Spleen (tissue), 11 donors: Measurements from ENCODE around the gene JSRP1. TPM values are rescaled to one million over a fixed set of nuclear protein-coding genes. Genes with fewer than 3 reads are reported as not detected.

Experiments used
- DNase-seq: peaks from one replicate; pipeline ENCODE4 v3.0.0-alpha.2; 2020
- H3K27ac ChIP-seq, 8 donors: fragments of 200-600 bp; sonication (generic) in 7 of 8; 1 replicate in 4 of 8; 2 replicates in 4 of 8; pipeline versions ENCODE4 v1.5.0 to v1.8.0; 2016 to 2021; ENCODE audit warnings: inconsistent platforms in 4 of 8, mild to moderate bottlenecking in 4 of 8, moderate library complexity in 1 of 8
- H3K27me3 ChIP-seq, 7 donors: fragments of 200-600 bp; sonication (generic) in 6 of 7; replicated peaks in 1 of 7; 1 replicate in 4 of 7; 2 replicates in 3 of 7; pipeline versions ENCODE4 v1.5.0 to v1.8.0; 2016 to 2021; ENCODE audit warnings: inconsistent platforms in 3 of 7, mild to moderate bottlenecking in 1 of 7
- H3K36me3 ChIP-seq, 6 donors: fragments of 200-600 bp; sonication (generic) in 5 of 6; 1 replicate in 4 of 6; 2 replicates in 2 of 6; pipeline versions ENCODE4 v1.5.0 to v1.8.0; 2016 to 2021; ENCODE audit warnings: inconsistent platforms in 2 of 6
- H3K4me1 ChIP-seq, 6 donors: fragments of 200-600 bp; sonication (generic) in 5 of 6; 1 replicate in 3 of 6; 2 replicates in 3 of 6; pipeline versions ENCODE4 v1.5.0 to v1.8.0; 2016 to 2021; ENCODE audit warnings: inconsistent platforms in 3 of 6
- H3K4me3 ChIP-seq, 8 donors: fragments of 200-600 bp; sonication (generic) in 7 of 8; 1 replicate in 4 of 8; 2 replicates in 4 of 8; pipeline versions ENCODE4 v1.5.0 to v1.8.0; 2016 to 2021; ENCODE audit warnings: inconsistent platforms in 4 of 8, mild to moderate bottlenecking in 4 of 8, moderate library complexity in 2 of 8
- H3K9me3 ChIP-seq, 8 donors: fragments of 200-600 bp; sonication (generic) in 7 of 8; 1 replicate in 4 of 8; 2 replicates in 4 of 8; pipeline versions ENCODE4 v1.5.0 to v1.8.0; 2016 to 2021; ENCODE audit warnings: inconsistent platforms in 4 of 8
- CTCF ChIP-seq, 11 experiments: fragments of 200-600 bp in 7 of 11; fragments of 450-650 bp in 4 of 11; sonication (generic) in 4 of 11; IDR thresholded peaks in 8 of 11; conservative IDR thresholded peaks in 3 of 11; 1 replicate in 7 of 11; 2 replicates in 4 of 11; pipeline versions ENCODE4 v1.4.0 to v1.8.0; 2016 to 2021; ENCODE audit warnings: antibody characterized with exemption in 11 of 11, inconsistent platforms in 4 of 11, mild to moderate bottlenecking in 1 of 11
- POLR2A ChIP-seq, 3 donors: fragments of 450-650 bp; IDR thresholded peaks; one replicate each; pipeline ENCODE4 v1.5.1; 2017; ENCODE audit warnings: antibody characterized with exemption in 3 of 3, mild to moderate bottlenecking in 1 of 3
- POLR2AphosphoS5 ChIP-seq, 3 donors: sonication (generic); formaldehyde crosslinking; IDR thresholded peaks; one replicate each; pipeline ENCODE4 v1.5.1; 2017; ENCODE audit warnings: antibody characterized with exemption in 3 of 3
- WGBS, 5 donors: extraction: QIAGEN DNeasy Blood & Tissue Kit in 3 of 5; methylation state at CpG; one replicate each; pipeline versions ENCODE4 v1.1.5 to v1.1.7; 2013 to 2018; 5-methylcytosine and 5-hydroxymethylcytosine counted together
- intact Hi-C: fragments of 100-400 bp; cut with DNase I; formaldehyde crosslinking; loops from one replicate; pipeline ENCODE4 v1.15.0; 2023; ENCODE audit warnings: low total_unique reads
- polyA plus RNA-seq, 3 donors: library from polyadenylated mRNA; stranded (reverse); fragments of 200-250 nt; gene quantifications; one replicate each; pipeline ENCODE4 v1.2.1, GENCODE V29; 2013
- total RNA-seq, 7 donors: library from RNA; depleted of rRNA in 3 of 7; stranded (reverse); fragments of >200 nt in 3 of 7; fragmentation: NEBNext Ultra II Directional in 4 of 7; extraction: Animal tissue kit (Norgen Biotek cat#: 25700) in 4 of 7; gene quantifications; one replicate each; pipeline versions ENCODE4 v1.1.0 to v1.2.1, GENCODE V29; 2016 to 2021
- donor health status: healthy with polysubstance abuse.
- donor health status: DM: no; HTN: no; CAD: no; lungs with moderate emphysema.
- donor health status: DM: no; HTN: no; CAD: no.
- donor health status: Bipolar disorder and iron deficiency.
- donor health status: healthy.
- donor health status: DM: no; HTN: no; CAD: no.
- donor health status: DM: yes; HTN: yes; CAD: no.

Gene JSRP1
- total and polyA plus RNA-seq, 10 donors = 1.2 to 4.8 (median 3.1) TPM

- no peak for DNase-seq
- Histone ChIP-seq H3K4me3 (no peak overlapping the region), H3K36me3 (peaks cover 0 to 100% (median 60%) of the 10 kb centered on the region in 6 donors), H3K27me3 (no peaks in the 10 kb centered on the region), H3K27ac (peak overlapping the region in 5 of 8 donors; percentile 17 to 62 (median 46)), H3K9me3 (no peaks in the 10 kb centered on the region), H3K4me1 (peaks cover 0 to 24% (median 15%) of the 10 kb centered on the region in 6 donors)
- WGBS, 5 donors = 59 to 76% (median 64%) methylated on average over 10 of the region's 10 CpGs
- TF ChIP-seq POLR2A (IDR thresholded peaks at IDR 0.05) (no peak), POLR2AphosphoS5 (IDR thresholded peaks at IDR 0.05) (no peak), CTCF (IDR thresholded peaks at IDR 0.05 in 8 of 11, conservative IDR thresholded peaks at IDR 0.05 in 3 of 11) (no peak)
- intact Hi-C loops = no loop called here
Measured at GRCh38 chr19:2208975-2209374, 47.2 kb downstream of the JSRP1 start.

GRCh38 chr19:2207991-2208860 lies 48.0 kb downstream of the JSRP1 start:
- H3K4me3 ChIP-seq = no peak overlapping the region
- intact Hi-C loops = no loop called here
- peak; percentile 87 for DNase-seq
- H3K9me3 ChIP-seq = no peaks in the 10 kb centered on the region
- H3K36me3 ChIP-seq = peaks cover 0 to 100% (median 59%) of the 10 kb centered on the region in 6 donors
- peaks cover 0 to 24% (median 15%) of the 10 kb centered on the region in 6 donors for H3K4me1 ChIP-seq
- WGBS, 5 donors = 67 to 84% (median 73%) methylated on average over 17 to 36 of the region's 36 CpGs
- H3K27me3 ChIP-seq = no peaks in the 10 kb centered on the region
- TF ChIP-seq POLR2A (IDR thresholded peaks at IDR 0.05) (no peak), POLR2AphosphoS5 (IDR thresholded peaks at IDR 0.05) (peak in 2 of 3 donors; percentile 53 to 57), CTCF (IDR thresholded peaks at IDR 0.05 in 8 of 11, conservative IDR thresholded peaks at IDR 0.05 in 3 of 11) (peak in 8 of 11 experiments; percentile 7 to 47 (median 36))
- peak overlapping the region in 5 of 8 donors; percentile 18 to 62 (median 46) for H3K27ac ChIP-seq

- intact Hi-C loops = no loop called here
- 93 to 96% (median 95%) methylated on average over 12 to 15 of the region's 15 CpGs for WGBS, 5 donors
- H3K9me3 ChIP-seq = no peaks in the 10 kb centered on the region
Measured at GRCh38 chr19:2207008-2207407, 49.2 kb downstream of the JSRP1 start.

More at GRCh38 chr19:2207008-2207407, 49.2 kb downstream of the JSRP1 start:
- Histone ChIP-seq H3K36me3 (peaks cover 0 to 100% (median 61%) of the 10 kb centered on the region in 6 donors), H3K27me3 (no peaks in the 10 kb centered on the region), H3K4me3 (no peak overlapping the region), H3K4me1 (peaks cover 0 to 24% (median 15%) of the 10 kb centered on the region in 6 donors), H3K27ac (no peak overlapping the region)
- DNase-seq = no peak
- TF ChIP-seq POLR2AphosphoS5 (IDR thresholded peaks at IDR 0.05) (no peak), POLR2A (IDR thresholded peaks at IDR 0.05) (no peak), CTCF (IDR thresholded peaks at IDR 0.05 in 8 of 11, conservative IDR thresholded peaks at IDR 0.05 in 3 of 11) (no peak)
